GM04504 (cell line): Measurements from ENCODE around the gene ANKRD36C.
"Not testable (repeated sequence)": the region's sequence is repeated elsewhere in the genome, so short reads cannot be mapped to it uniquely, and the experiment has no call there.

Experiments used
- DNase-seq: peaks from one replicate; pipeline ENCODE4 v3.0.0-alpha.2; 2012; ENCODE audit warnings: low read depth

Gene ANKRD36C

GRCh38 chr2:95796249-95797099 lies 195.2 kb downstream of the ANKRD36C start:
- DNase-seq: not testable (repeated sequence)

GRCh38 chr2:95793970-95794369 lies 197.7 kb downstream of the ANKRD36C start:
- not testable (repeated sequence) for DNase-seq

- not testable (repeated sequence) for DNase-seq
These were observed 201.4 kb downstream of the ANKRD36C start for GRCh38 chr2:95790180-95790579.

GRCh38 chr2:95789385-95789784 lies 202.2 kb downstream of the ANKRD36C start:
- DNase-seq: not testable (repeated sequence)

- not testable (repeated sequence) for DNase-seq
These were observed 203.0 kb downstream of the ANKRD36C start for GRCh38 chr2:95788642-95789041.
